Common myeloid progenitor, CD34-positive (primary cell): ENCODE measurements around the gene RDH16.
"Not testable (repeated sequence)": the region's sequence is repeated elsewhere in the genome, so short reads cannot be mapped to it uniquely, and the experiment has no call there.

Experiments used
- CTCF ChIA-PET: fragments of 350-600 bp; sonication (Branson Sonifier 250); formaldehyde crosslinking; loops from one replicate; lab custom pipeline; 2021; ENCODE audit warnings: antibody characterized with exemption; lab: Charles Lee
- POLR2A ChIA-PET: fragments of 350-600 bp; sonication (Branson Sonifier 250); formaldehyde crosslinking; loops from one replicate; lab custom pipeline; 2021; ENCODE audit warnings: antibody characterized with exemption; lab: Charles Lee
- DNase-seq, 3 donors: peaks; one replicate each; pipeline versions ENCODE4 v3.0.0 to v3.0.0-alpha.2; 2013
- H3K27ac ChIP-seq, 2 experiments: 1 replicate in 1 of 2; 2 replicates in 1 of 2; pipeline ENCODE4 v1.7.0; 2013; ENCODE audit warnings: inconsistent platforms in 2 of 2, low read length in 2 of 2, mild to moderate bottlenecking in 2 of 2, low read depth in 1 of 2, moderate library complexity in 1 of 2; ENCODE audit not compliant: severe bottlenecking in 2 of 2, insufficient read depth in 1 of 2, poor library complexity in 1 of 2
- H3K27me3 ChIP-seq, 5 experiments: replicated peaks in 2 of 5; 1 replicate in 3 of 5; 2 replicates in 2 of 5; pipeline versions ENCODE4 v1.6.1 to v1.7.0; 2013; ENCODE audit warnings: low read length in 4 of 5, mild to moderate bottlenecking in 2 of 5, moderate library complexity in 2 of 5, inconsistent platforms in 1 of 5; ENCODE audit not compliant: insufficient read depth in 5 of 5, control insufficient read depth in 4 of 5
- H3K36me3 ChIP-seq, 4 experiments: 1 replicate in 2 of 4; 2 replicates in 2 of 4; pipeline versions ENCODE4 v1.6.1 to v1.7.0; 2013; ENCODE audit warnings: low read length in 3 of 4, control low read depth in 1 of 4, mild to moderate bottlenecking in 1 of 4; ENCODE audit not compliant: control insufficient read depth in 4 of 4, insufficient read depth in 4 of 4
- H3K4me1 ChIP-seq, 4 experiments: 1 replicate in 3 of 4; 2 replicates in 1 of 4; pipeline versions ENCODE4 v1.6.1 to v1.7.1; 2013; ENCODE audit warnings: low read length in 3 of 4, mild to moderate bottlenecking in 3 of 4, control low read depth in 1 of 4, inconsistent platforms in 1 of 4, moderate library complexity in 1 of 4; ENCODE audit not compliant: control insufficient read depth in 4 of 4, insufficient read depth in 4 of 4; ENCODE audit errors: control extremely low read depth in 1 of 4
- H3K4me3 ChIP-seq, 7 experiments: 1 replicate in 4 of 7; 2 replicates in 3 of 7; pipeline versions ENCODE4 v1.5.1 to v1.7.0; 2013; ENCODE audit warnings: mild to moderate bottlenecking in 7 of 7, low read length in 6 of 7, moderate library complexity in 6 of 7, inconsistent platforms in 2 of 7, low read depth in 2 of 7, control low read depth in 1 of 7; ENCODE audit not compliant: insufficient read depth in 4 of 7, control insufficient read depth in 1 of 7; ENCODE audit errors: extremely low read depth in 1 of 7
- H3K9me3 ChIP-seq, 5 experiments: 1 replicate in 4 of 5; 2 replicates in 1 of 5; pipeline versions ENCODE4 v1.6.1 to v1.7.1; 2013; ENCODE audit warnings: low read length in 4 of 5, mild to moderate bottlenecking in 2 of 5, inconsistent platforms in 1 of 5, low read depth in 1 of 5, moderate library complexity in 1 of 5; ENCODE audit not compliant: control insufficient read depth in 4 of 5, insufficient read depth in 2 of 5; ENCODE audit errors: control extremely low read depth in 1 of 5
- WGBS: methylation state at CpG from one replicate; pipeline ENCODE4 v1.1.5; 2013; ENCODE audit not compliant: insufficient coverage; 5-methylcytosine and 5-hydroxymethylcytosine counted together

RDH16 gene

GRCh38 chr12:56968910-56969309 is 11.5 kb upstream of the RDH16 start:
- H3K27me3 ChIP-seq, H3K4me3 ChIP-seq, DNase-seq, H3K9me3 ChIP-seq, CTCF ChIA-PET, POLR2A ChIA-PET, H3K36me3 ChIP-seq, H3K4me1 ChIP-seq, H3K27ac ChIP-seq: not testable (repeated sequence)
- WGBS, result 50% methylated on average over 1 of the region's 6 CpGs

DNA sequence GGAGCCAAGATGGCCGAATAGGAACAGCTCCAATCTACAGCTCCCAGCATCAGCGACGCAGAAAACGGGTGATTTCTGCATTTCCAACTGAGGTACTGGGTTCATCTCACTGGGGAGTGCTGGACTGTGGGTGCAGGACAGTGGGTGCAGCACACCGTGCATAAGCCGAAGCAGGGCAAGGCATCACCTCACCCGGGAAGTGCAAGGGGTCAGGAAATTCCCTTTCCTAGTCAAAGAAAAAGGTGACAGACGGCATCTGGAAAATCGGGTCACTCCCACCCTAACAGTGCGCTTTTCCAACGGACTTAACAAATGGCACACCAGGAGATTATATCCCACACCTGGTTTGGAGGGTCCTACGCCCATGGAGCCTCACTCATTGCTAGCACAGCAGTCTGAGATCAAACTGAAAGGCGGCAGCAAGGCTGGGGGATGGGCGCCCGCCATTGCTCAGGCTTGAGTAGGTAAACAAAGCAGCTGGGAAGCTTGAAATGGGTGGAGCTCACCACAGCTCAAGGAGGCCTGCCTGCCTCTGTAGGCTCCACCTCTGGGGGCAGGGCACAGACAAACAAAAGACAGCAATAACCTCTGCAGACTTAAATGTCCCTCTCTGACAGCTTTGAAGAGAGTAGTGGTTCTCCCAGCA is 8.7 kb upstream of the RDH16 start:
- POLR2A ChIA-PET, CTCF ChIA-PET, H3K36me3 ChIP-seq, H3K4me3 ChIP-seq, H3K9me3 ChIP-seq, H3K4me1 ChIP-seq, DNase-seq, H3K27me3 ChIP-seq, H3K27ac ChIP-seq: not testable (repeated sequence)
- 94% methylated on average over 14 of the region's 15 CpGs for WGBS

DNA sequence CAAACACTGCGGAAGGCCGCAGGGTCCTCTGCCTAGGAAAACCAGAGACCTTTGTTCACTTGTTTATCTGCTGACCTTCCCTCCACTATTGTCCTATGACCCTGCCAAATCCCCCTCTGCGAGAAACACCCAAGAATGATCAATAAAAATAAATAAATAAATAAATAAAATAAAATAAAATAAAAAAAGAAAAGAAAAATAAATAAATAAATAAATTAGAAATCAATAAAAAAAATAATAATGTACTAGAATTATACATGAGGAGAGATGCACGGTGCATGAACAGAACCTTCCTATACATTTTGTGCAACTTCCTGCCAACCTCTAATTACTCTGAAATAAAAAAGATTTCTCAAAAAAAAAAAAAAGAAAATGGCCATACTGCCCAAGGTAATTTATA is 7.7 kb upstream of the RDH16 start:
- POLR2A ChIA-PET, H3K9me3 ChIP-seq, H3K4me3 ChIP-seq, H3K36me3 ChIP-seq, H3K4me1 ChIP-seq, DNase-seq, H3K27ac ChIP-seq, H3K27me3 ChIP-seq, CTCF ChIA-PET: not testable (repeated sequence)
- WGBS, result no CpG with 5 or more reads among the region's 4 CpGs

DNA sequence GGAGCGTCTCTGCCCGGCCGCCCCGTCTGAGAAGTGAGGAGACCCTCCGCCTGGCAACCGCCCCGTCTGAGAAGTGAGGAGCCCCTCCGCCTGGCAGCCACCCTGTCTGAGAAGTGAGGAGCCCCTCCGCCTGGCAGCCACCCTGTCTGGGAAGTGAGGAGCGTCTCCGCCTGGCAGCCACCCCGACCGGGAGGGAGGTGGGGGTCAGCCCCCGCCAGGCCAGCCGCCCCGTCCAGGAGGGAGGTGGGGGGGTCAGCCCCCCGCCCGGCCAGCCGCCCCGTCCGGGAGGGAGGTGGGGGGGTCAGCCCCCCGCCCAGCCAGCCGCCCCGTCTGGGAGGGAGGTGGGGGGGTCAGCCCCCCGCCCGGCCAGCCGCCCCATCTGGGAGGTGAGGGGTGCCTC is 6.1 kb upstream of the RDH16 start:
- H3K36me3 ChIP-seq, DNase-seq, H3K4me3 ChIP-seq, H3K27me3 ChIP-seq, CTCF ChIA-PET, POLR2A ChIA-PET, H3K4me1 ChIP-seq, H3K9me3 ChIP-seq, H3K27ac ChIP-seq: not testable (repeated sequence)
- no CpG with 5 or more reads among the region's 27 CpGs for WGBS

DNA sequence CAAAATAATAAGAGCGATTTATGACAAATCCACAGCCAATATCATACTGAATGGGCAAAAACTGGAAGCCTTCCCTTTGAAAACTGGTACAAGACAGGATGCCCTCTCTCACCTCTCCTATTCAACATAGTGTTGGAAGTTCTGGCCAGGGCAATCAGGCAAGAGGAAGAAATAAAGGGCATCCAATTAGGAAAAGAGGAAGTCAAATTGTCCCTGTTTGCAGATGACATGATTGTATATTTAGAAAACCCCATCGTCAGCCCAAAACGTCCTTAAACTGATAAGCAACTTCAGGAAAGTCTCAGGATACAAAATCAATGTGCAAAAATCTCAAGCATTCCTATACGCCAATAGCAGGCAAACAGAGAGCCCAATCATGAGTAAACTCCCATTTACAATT is 4.8 kb upstream of the RDH16 start:
- peaks cover 0 to 13% (median 9%) of the 10 kb centered on the region in 5 experiments for H3K9me3 ChIP-seq
- 48% methylated on average over 3 of the region's 4 CpGs for WGBS
- H3K27ac ChIP-seq, DNase-seq, POLR2A ChIA-PET, CTCF ChIA-PET, H3K4me3 ChIP-seq, H3K36me3 ChIP-seq, H3K4me1 ChIP-seq, H3K27me3 ChIP-seq: not testable (repeated sequence)

GRCh38 chr12:56958422-56958821 is 1.0 kb upstream of the RDH16 start:
- WGBS, result 86% methylated on average over 2 of the region's 2 CpGs
- H3K27ac ChIP-seq, result no peak overlapping the region
- no peaks in the 10 kb centered on the region for H3K27me3 ChIP-seq
- POLR2A ChIA-PET, result no interaction called here
- H3K9me3 ChIP-seq, result peaks cover 0 to 12% (median 9%) of the 10 kb centered on the region in 5 experiments
- DNase-seq, result no peak
- H3K4me3 ChIP-seq, result no peak overlapping the region
- no peaks in the 10 kb centered on the region for H3K4me1 ChIP-seq
- CTCF ChIA-PET, result no interaction called here
- H3K36me3 ChIP-seq, result no peaks in the 10 kb centered on the region

DNA sequence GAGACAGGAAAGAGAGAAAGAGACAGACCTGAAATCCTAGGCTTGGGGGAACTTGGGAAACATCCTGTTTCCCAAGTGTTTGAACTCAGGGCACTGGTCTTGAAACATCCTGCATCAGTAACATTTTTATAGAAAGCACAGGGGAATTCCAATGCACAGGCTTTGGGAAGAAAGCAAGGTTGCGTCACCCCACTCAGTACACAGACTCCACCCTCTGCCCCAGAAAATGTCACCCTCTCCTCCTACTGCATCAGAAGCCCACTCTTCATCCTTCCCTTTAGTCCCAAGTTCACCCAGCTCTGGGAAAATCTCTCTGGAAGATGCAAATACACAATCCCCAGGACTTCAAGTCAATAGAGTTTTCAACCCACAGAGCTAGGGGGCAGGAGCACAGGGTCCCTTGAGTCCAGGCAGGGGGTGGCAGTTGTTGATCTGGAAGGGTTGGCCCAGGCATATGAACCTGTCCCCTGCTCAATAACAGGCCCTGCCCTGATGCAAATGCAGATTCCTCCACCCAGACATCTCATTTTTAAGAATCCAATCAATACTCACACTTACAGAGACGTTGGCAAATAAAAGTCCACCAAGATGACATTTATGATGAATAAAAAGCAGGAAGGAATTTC is 1.7 kb downstream of the RDH16 start:
- H3K4me3 ChIP-seq, result no peak overlapping the region
- ChIA-PET CTCF (no interaction called here), POLR2A (no interaction called here)
- H3K9me3 ChIP-seq, result peaks cover 0 to 12% (median 8%) of the 10 kb centered on the region in 5 experiments
- no peaks in the 10 kb centered on the region for H3K36me3 ChIP-seq
- DNase-seq, result no peak
- H3K4me1 ChIP-seq, result no peaks in the 10 kb centered on the region
- no peak overlapping the region for H3K27ac ChIP-seq
- H3K27me3 ChIP-seq, result no peaks in the 10 kb centered on the region
- WGBS, result 90% methylated on average over 1 of the region's 2 CpGs
